ENCODE measurements around the gene NSD2.

NSD2 gene

DNA sequence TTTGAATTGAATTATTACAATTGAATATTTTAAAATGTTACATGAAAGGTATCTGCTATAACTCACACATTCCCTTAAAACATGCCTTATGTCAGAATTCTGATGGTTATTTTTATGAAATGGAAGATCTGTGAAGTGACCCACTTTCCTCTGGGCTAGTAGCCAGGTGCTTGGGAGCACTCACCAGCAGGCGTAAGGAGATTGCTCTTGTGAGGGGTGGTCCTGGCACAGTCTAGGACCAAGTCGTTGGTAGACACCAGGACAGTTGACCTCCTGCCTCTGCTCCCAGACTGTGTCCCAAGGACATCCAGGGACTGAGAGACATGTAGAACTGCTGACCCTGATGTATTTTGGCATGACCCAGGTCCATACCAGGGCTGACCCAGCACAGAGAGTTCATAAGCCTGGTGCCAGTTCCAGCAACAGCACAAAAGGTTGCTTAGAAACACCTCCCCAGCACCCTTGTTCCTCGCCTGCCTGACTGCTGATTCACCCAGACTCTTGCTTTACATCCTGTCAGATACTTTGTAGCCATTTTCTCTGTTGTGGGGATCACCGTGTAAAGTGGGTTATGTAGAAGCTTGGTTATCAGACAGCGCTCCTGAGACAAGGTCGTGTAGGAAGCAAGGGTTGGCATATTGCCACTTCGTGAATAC is 89.1 kb downstream of the NSD2 start:
- no peak for DNase-seq (ENCODE audit: low read depth)
- TF ChIP-seq, protein P1, sequence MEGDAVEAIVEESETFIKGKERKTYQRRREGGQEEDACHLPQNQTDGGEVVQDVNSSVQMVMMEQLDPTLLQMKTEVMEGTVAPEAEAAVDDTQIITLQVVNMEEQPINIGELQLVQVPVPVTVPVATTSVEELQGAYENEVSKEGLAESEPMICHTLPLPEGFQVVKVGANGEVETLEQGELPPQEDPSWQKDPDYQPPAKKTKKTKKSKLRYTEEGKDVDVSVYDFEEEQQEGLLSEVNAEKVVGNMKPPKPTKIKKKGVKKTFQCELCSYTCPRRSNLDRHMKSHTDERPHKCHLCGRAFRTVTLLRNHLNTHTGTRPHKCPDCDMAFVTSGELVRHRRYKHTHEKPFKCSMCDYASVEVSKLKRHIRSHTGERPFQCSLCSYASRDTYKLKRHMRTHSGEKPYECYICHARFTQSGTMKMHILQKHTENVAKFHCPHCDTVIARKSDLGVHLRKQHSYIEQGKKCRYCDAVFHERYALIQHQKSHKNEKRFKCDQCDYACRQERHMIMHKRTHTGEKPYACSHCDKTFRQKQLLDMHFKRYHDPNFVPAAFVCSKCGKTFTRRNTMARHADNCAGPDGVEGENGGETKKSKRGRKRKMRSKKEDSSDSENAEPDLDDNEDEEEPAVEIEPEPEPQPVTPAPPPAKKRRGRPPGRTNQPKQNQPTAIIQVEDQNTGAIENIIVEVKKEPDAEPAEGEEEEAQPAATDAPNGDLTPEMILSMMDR (conservative IDR thresholded peaks at IDR 0.05; ENCODE audit: low read depth, low read length): no peak
- H3K4me3 ChIP-seq (ENCODE audit: low read length): no peak overlapping the region

DNA sequence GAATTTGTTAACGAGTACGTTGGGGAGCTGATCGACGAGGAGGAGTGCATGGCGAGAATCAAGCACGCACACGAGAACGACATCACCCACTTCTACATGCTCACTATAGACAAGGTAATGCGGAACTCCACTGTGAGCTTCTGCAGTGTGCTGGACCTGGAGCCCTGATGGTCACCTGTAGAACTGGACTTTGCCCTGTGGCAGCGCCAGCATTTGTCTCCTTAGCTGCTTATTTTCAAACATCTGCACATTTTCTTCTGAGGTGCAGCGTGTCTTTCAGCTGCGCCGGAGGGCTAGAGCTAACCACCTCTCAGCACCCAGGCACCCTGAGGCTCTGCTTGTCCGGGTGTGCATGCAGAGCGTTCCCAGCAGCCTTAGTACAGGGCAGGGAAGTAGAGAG is 89.8 kb downstream of the NSD2 start:
- TF ChIP-seq, protein P1 (conservative IDR thresholded peaks at IDR 0.05; ENCODE audit: low read depth, low read length): no peak
- H3K4me3 ChIP-seq (ENCODE audit: low read length): no peak overlapping the region
- DNase-seq (ENCODE audit: low read depth): no peak

- DNase-seq (ENCODE audit: low read depth): no peak
- TF ChIP-seq, protein P1 (conservative IDR thresholded peaks at IDR 0.05; ENCODE audit: low read depth, low read length): no peak
- H3K4me3 ChIP-seq (ENCODE audit: low read length): no peak overlapping the region
Observed at GRCh38 chr4:1961563-1961962, 90.4 kb downstream of the NSD2 start.

DNA sequence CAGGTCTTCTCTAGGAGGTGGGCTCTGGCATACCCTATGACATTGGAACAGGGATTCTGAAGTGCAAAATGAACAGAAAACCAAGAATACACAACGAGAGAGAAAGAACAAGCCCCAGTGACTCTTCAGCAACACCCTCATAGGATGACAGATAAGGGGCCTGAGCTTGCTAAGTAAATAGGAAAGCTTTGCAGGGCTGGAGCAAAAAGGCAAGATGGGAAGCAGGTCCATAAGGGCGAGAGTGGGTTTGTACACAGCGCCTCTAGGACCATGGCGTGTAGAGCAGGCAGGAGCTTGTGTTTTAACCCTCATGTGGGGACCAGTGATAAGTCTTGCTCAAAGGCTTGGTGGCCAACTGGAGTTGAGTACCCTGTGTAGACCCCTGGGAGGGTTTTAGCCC is 91.8 kb downstream of the NSD2 start:
- TF ChIP-seq, protein P1 (conservative IDR thresholded peaks at IDR 0.05; ENCODE audit: low read depth, low read length): no peak
- H3K4me3 ChIP-seq (ENCODE audit: low read length): no peak overlapping the region

GRCh38 chr4:1964443-1964842 is 93.2 kb downstream of the NSD2 start:
- TF ChIP-seq, protein P1 (conservative IDR thresholded peaks at IDR 0.05; ENCODE audit: low read depth, low read length): no peak
- H3K4me3 ChIP-seq (ENCODE audit: low read length): no peak overlapping the region
- no peak for DNase-seq (ENCODE audit: low read depth)

More for the DNA sequence above, 91.8 kb downstream of the NSD2 start:
- DNase-seq (ENCODE audit: low read depth): no peak

DNA sequence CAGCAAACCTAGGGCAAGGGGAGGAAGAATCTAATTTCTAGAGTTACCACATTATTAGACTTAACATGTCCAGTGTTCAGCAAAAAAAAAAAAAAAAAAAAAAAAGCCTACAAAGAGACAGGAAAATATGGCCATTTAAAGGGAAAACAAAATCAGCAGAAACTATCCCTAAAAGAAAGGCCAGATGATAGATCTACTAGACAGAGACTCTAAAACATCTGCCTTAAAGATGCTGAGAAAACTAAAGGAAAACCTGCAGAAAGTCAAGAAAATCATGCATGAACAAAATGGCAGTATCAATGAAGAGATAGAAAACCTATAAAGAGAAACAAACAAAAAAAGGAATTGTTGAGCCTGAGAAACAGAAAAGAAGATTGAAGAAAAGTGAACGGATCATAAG is 93.8 kb downstream of the NSD2 start:
- DNase-seq (ENCODE audit: low read depth): no peak
- TF ChIP-seq, protein P1 (conservative IDR thresholded peaks at IDR 0.05; ENCODE audit: low read depth, low read length): no peak
- H3K4me3 ChIP-seq (ENCODE audit: low read length): no peak overlapping the region

GRCh38 chr4:1967512-1968149 is 96.4 kb downstream of the NSD2 start:
- H3K4me3 ChIP-seq (ENCODE audit: low read length): no peak overlapping the region
- TF ChIP-seq, protein P1 (conservative IDR thresholded peaks at IDR 0.05; ENCODE audit: low read depth, low read length): no peak
- DNase-seq (ENCODE audit: low read depth): no peak

Measured in retinal pigment epithelial cell (primary cell).